Measurements from ENCODE around the gene PCDHGA2. TPM values are rescaled to one million over a fixed set of nuclear protein-coding genes. Genes with fewer than 3 reads are reported as not detected.
"Not testable (repeated sequence)": the region's sequence is repeated elsewhere in the genome, so short reads cannot be mapped to it uniquely, and the experiment has no call there.

PCDHGA2 gene
- total RNA-seq, 4 donors from 2014 or later, result 0.15 to 2.9 (median 0.61) TPM

DNA sequence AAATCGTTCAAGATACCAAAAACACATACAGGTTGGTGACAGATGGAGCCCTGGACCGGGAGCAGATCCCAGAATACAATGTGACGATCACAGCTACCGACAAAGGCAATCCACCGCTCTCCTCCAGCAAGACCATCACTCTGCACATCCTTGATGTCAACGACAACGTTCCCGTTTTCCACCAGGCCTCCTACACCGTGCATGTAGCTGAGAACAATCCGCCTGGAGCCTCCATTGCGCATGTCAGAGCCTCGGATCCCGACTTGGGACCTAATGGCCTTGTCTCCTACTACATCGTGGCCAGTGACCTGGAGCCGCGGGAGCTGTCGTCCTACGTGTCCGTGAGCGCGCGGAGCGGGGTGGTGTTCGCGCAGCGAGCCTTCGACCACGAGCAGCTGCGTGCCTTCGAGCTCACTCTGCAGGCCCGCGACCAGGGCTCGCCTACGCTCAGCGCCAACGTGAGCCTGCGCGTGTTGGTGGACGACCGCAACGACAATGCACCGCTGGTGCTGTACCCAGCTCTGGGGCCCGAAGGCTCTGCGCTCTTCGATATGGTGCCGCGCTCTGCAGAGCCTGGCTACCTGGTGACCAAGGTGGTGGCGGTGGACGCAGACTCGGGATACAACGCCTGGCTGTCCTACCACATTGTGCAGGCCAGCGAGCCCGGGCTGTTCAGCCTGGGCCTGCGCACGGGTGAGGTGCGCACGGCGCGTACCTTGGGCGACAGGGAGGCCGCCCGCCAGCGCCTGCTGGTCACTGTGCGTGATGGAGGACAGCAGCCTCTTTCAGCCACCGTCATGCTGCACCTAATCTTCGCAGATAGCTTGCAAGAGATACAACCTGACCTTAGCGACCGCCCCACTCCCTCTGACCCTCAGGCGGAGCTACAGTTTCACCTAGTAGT, 33.3 kb downstream of the PCDHGA2 start:
- intact Hi-C loops (cut with DNase I), result no loop called here
- WGBS, 2 donors, result 35 to 59% methylated on average over 12 to 27 of the region's 69 CpGs

DNA sequence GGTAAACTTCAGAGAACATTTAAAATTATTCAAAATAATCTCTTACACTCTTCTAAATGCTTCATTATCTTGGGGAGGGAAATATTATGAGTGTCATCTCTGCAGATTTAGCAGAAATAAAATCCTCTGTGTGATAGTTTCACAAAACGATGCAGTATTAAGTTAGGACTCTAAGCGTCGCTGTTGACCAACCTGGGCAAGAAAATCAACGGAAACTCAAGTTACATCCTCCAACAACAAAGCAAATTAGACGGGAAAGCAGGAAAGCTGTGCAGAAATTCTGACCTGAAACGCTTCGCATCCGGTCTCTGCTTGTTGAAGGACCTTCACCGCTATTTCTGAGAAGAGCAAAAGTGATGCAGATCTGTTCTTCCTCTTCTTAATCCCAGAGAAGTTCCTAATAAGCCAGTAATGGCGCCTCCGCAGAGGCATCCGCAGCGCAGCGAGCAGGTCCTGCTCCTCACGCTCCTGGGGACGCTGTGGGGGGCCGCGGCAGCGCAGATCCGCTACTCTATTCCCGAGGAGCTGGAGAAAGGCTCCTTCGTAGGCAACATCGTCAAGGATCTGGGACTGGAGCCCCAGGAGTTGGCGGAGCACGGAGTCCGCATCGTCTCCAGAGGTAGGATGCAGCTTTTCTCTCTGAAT, 35.2 kb downstream of the PCDHGA2 start, which contains the start of gene PCDHGA6:
PCDHGA6 (plus strand) TSS at position 219 of the 645 bp plus-strand sequence; CDS start at position 412, 193 bp downstream.
- peaks cover 0 to 27% (median 0%) of the 10 kb centered on the region in 4 donors for H3K27me3 ChIP-seq
- WGBS, 2 donors, result 22 to 23% methylated on average over 9 to 11 of the region's 27 CpGs
- H3K4me3 ChIP-seq, result peak within 1 kb of the TSS in 2 of 4 donors; percentile 28 to 49
- no peaks in the 10 kb centered on the region for H3K36me3 ChIP-seq
- no peak within 1 kb of the TSS for H3K27ac ChIP-seq
- intact Hi-C loops (cut with DNase I), result no loop called here
- no peak for TF ChIP-seq POLR2A (IDR thresholded peaks at IDR 0.05)
- TF ChIP-seq, protein P1, sequence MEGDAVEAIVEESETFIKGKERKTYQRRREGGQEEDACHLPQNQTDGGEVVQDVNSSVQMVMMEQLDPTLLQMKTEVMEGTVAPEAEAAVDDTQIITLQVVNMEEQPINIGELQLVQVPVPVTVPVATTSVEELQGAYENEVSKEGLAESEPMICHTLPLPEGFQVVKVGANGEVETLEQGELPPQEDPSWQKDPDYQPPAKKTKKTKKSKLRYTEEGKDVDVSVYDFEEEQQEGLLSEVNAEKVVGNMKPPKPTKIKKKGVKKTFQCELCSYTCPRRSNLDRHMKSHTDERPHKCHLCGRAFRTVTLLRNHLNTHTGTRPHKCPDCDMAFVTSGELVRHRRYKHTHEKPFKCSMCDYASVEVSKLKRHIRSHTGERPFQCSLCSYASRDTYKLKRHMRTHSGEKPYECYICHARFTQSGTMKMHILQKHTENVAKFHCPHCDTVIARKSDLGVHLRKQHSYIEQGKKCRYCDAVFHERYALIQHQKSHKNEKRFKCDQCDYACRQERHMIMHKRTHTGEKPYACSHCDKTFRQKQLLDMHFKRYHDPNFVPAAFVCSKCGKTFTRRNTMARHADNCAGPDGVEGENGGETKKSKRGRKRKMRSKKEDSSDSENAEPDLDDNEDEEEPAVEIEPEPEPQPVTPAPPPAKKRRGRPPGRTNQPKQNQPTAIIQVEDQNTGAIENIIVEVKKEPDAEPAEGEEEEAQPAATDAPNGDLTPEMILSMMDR (IDR thresholded peaks at IDR 0.05), result peak in 1 of 6 experiments; percentile 31
- no peak for DNase-seq
- no peaks in the 10 kb centered on the region for H3K4me1 ChIP-seq
- peaks cover 0 to 97% (median 89%) of the 10 kb centered on the region in 3 donors for H3K9me3 ChIP-seq

More for the DNA sequence above, 33.3 kb downstream of the PCDHGA2 start:
- no peak for TF ChIP-seq POLR2A (IDR thresholded peaks at IDR 0.05)
- TF ChIP-seq, protein P1 (IDR thresholded peaks at IDR 0.05), result no peak
- Histone ChIP-seq H3K27ac (no peak overlapping the region), H3K27me3 (peaks cover 0 to 35% (median 0%) of the 10 kb centered on the region in 4 donors), H3K4me1 (no peaks in the 10 kb centered on the region), H3K9me3 (peaks cover 0 to 98% (median 82%) of the 10 kb centered on the region in 3 donors), H3K36me3 (no peaks in the 10 kb centered on the region), H3K4me3 (peak overlapping the region in 1 of 4 donors; percentile 9)
- no peak for DNase-seq

DNA sequence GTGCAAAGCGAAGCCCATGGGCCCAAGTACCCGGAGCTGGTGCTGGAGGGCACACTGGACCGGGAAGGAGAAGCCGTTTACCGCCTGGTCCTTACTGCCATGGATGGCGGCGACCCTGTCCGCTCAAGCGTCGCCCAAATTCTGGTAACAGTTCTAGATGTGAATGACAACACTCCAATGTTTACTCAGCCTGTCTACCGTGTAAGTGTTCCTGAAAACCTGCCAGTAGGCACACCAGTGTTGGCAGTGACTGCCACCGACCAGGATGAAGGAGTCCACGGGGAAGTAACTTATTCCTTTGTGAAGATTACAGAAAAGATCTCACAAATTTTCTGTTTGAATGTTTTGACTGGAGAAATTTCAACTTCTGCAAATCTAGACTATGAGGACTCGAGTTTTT, 36.1 kb downstream of the PCDHGA2 start:
- H3K27me3 ChIP-seq, result peaks cover 0 to 23% (median 0%) of the 10 kb centered on the region in 4 donors
- intact Hi-C loops (cut with DNase I), result no loop called here
- no peak overlapping the region for H3K27ac ChIP-seq

DNA sequence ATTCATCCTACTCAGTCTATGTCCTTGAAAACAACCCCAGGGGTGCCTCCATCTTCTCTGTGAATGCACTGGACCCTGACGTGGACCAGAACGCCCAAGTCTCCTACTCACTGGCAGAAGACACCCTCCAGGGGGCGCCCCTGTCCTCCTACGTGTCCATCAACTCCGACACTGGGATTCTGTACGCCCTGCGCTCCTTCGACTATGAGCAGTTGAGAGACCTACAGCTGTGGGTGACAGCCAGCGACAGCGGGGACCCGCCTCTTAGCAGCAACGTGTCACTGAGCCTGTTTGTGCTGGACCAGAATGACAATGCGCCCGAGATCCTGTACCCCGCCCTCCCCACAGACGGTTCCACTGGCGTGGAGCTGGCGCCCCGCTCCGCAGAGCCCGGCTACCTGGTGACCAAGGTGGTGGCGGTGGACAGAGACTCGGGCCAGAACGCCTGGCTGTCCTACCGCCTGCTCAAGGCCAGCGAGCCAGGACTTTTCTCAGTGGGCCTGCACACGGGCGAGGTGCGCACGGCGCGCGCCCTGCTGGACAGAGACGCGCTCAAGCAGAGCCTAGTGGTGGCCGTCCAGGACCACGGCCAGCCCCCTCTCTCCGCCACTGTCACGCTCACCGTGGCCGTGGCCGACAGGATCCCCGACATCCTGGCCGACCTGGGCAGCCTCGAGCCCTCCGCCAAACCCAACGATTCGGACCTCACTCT, 37.0 kb downstream of the PCDHGA2 start:
- WGBS, 2 donors, result 48 to 50% methylated on average over 8 to 14 of the region's 48 CpGs
- H3K4me3 ChIP-seq; H3K36me3 ChIP-seq; H3K4me1 ChIP-seq; intact Hi-C loops (cut with DNase I); DNase-seq; H3K27ac ChIP-seq: not testable (repeated sequence)
- Histone ChIP-seq H3K27me3 (peaks cover 0 to 20% (median 0%) of the 10 kb centered on the region in 4 donors), H3K9me3 (peaks cover 0 to 93% (median 76%) of the 10 kb centered on the region in 3 donors)

More for the DNA sequence above, 36.1 kb downstream of the PCDHGA2 start:
- Histone ChIP-seq H3K9me3 (peaks cover 0 to 97% (median 85%) of the 10 kb centered on the region in 3 donors), H3K4me3 (peak overlapping the region in 1 of 4 donors; percentile 49), H3K4me1 (no peaks in the 10 kb centered on the region), H3K36me3 (no peaks in the 10 kb centered on the region)
- TF ChIP-seq, protein P1 (IDR thresholded peaks at IDR 0.05), result no peak
- TF ChIP-seq POLR2A (IDR thresholded peaks at IDR 0.05), result no peak
- 72 to 73% methylated on average over 14 of the region's 14 CpGs for WGBS, 2 donors
- no peak for DNase-seq
